ENCODE results near the gene GPC1. TPM values are rescaled to one million over a fixed set of nuclear protein-coding genes. Genes with fewer than 3 reads are reported as not detected.

GPC1 gene
- total and polyA plus RNA-seq, 2 of the 4 experiments (the other 2 are of a cell fraction) = 16.0 to 211 TPM

- Histone ChIP-seq H2BK15ac (ENCODE audit: low read depth, low read length) (no peak overlapping the region), H3K9me3 (ENCODE audit: control insufficient read depth, insufficient read depth, low read length) (no peaks in the 10 kb centered on the region), H3K4me1 (ENCODE audit: control insufficient read depth, insufficient read depth, low read length) (no peaks in the 10 kb centered on the region), H3K36me3 (ENCODE audit: control insufficient read depth, insufficient read depth, low read length) (no peaks in the 10 kb centered on the region), H4K91ac (ENCODE audit: insufficient read depth, low read depth, low read length) (no peak overlapping the region), H4K8ac (ENCODE audit: low read depth in 2 of 2, low read length in 2 of 2) (no peak overlapping the region), H2AFZ (replicated peaks; ENCODE audit: low read length, poor library complexity) (peak overlapping the region; percentile 32), H3K4me2 (ENCODE audit: low read depth, low read length) (no peak overlapping the region), H3K56ac (ENCODE audit: extremely low read depth, insufficient read depth, low read length) (no peak overlapping the region), H4K5ac (ENCODE audit: low read depth, low read length) (no peak overlapping the region), H2AK5ac (ENCODE audit: low read depth, low read length) (no peak overlapping the region), H2BK20ac (ENCODE audit: low read depth, low read length) (no peak overlapping the region), H3K4ac (ENCODE audit: low read depth, low read length) (no peak overlapping the region), H3K27ac (ENCODE audit: insufficient read depth, low read length) (no peak overlapping the region), H2AK9ac (replicated peaks; ENCODE audit: low read depth, low read length, poor library complexity) (no peak overlapping the region), H2BK5ac (ENCODE audit: low read depth, low read length, poor library complexity, severe bottlenecking) (no peak overlapping the region), H3K79me1 (ENCODE audit: low read depth in 1 of 2, low read length in 2 of 2) (no peaks in the 10 kb centered on the region), H3K27me3 (ENCODE audit: control insufficient read depth, insufficient read depth, low read length) (no peaks in the 10 kb centered on the region), H3K4me3 (ENCODE audit: insufficient read depth, low read depth, low read length) (no peak overlapping the region), H3K14ac (replicated peaks; ENCODE audit: low read depth, low read length) (no peak overlapping the region), H4K20me1 (ENCODE audit: insufficient read depth, low read length) (no peaks in the 10 kb centered on the region), H3K23ac (ENCODE audit: low read depth, low read length) (no peak overlapping the region), H3K9me1 (ENCODE audit: insufficient read depth, low read length) (no peaks in the 10 kb centered on the region), H2BK120ac (ENCODE audit: low read depth, low read length) (no peak overlapping the region), H3K18ac (ENCODE audit: low read depth, low read length) (no peak overlapping the region), H3K9ac (ENCODE audit: low read depth, low read length) (no peak overlapping the region)
- BruUV-seq (replicated peaks) = no TSS peak
- DNase-seq (no peak), ATAC-seq (ENCODE audit: low read depth) (no peak)
- intact Hi-C loops (cut with micrococcal nuclease) (no loop called here), dilution Hi-C loops (cut with HindIII; ENCODE audit: low sequenced_read_pairs, unreplicated experiment) (no loop called here), in situ Hi-C loops (cut with MboI; ENCODE audit: low sequenced_read_pairs) (loop anchor here (10.0 kb wide), 1 partner anchor 338 kb away; no protein-coding TSS in a partner anchor)
- TF ChIP-seq CHD1 (IDR thresholded peaks at IDR 0.05; ENCODE audit: low read depth, low read length) (no peak), MXI1 (IDR thresholded peaks at IDR 0.05; ENCODE audit: borderline replicate concordance, low read depth, low read length) (no peak), RFX5 (IDR thresholded peaks at IDR 0.05; ENCODE audit: low read depth, low read length) (no peak), POLR2A (IDR thresholded peaks at IDR 0.05; ENCODE audit: low read depth, low read length) (no peak), BHLHE40 (IDR thresholded peaks at IDR 0.05; ENCODE audit: low read depth, low read length) (no peak), ELK1 (IDR thresholded peaks at IDR 0.05; ENCODE audit: borderline replicate concordance, low read depth, low read length) (no peak), MAZ (IDR thresholded peaks at IDR 0.05; ENCODE audit: borderline replicate concordance, low read depth, low read length) (no peak), SMC3 (IDR thresholded peaks at IDR 0.05; ENCODE audit: low read depth, low read length) (no peak), RCOR1 (IDR thresholded peaks at IDR 0.05; ENCODE audit: insufficient replicate concordance, low read length) (no peak), USF2 (IDR thresholded peaks at IDR 0.05; ENCODE audit: low read depth, low read length) (no peak), MAFK (IDR thresholded peaks at IDR 0.05; ENCODE audit: low read depth, low read length) (no peak)
- 81% methylated on average over 3 of the region's 6 CpGs; no CpG with 5 or more reads in 1 of the 2 experiments for WGBS, 2 experiments (ENCODE audit: extremely low coverage in 2 of 2, insufficient read length in 1 of 2)
- CTCF ChIA-PET = interaction anchor here (0.5 to 0.9 kb wide), 2 partner anchors 333 to 1206 kb away, joined by 3 to 4 read pairs; no protein-coding TSS in a partner anchor
- POLR2A ChIA-PET (ENCODE audit: unreplicated experiment) = no interaction called here
Observed at GRCh38 chr2:240507060-240507777, 71.8 kb downstream of the GPC1 start.
